CD8-positive, alpha-beta memory T cell (primary cell): ENCODE data around the gene ZNF366. TPM values are rescaled to one million over a fixed set of nuclear protein-coding genes. Genes with fewer than 3 reads are reported as not detected.

Experiments
- CTCF ChIA-PET: fragments of 350-600 bp; sonication (Branson Sonifier 250); formaldehyde crosslinking; loops from one replicate; lab custom pipeline; 2021; ENCODE audit warnings: antibody characterized with exemption; lab: Charles Lee
- POLR2A ChIA-PET: fragments of 350-600 bp; sonication (Branson Sonifier 250); formaldehyde crosslinking; loops from one replicate; lab custom pipeline; 2021; ENCODE audit warnings: antibody characterized with exemption; lab: Charles Lee
- DNase-seq, 5 donors: peaks; one replicate each; pipeline versions ENCODE4 v3.0.0 to v3.0.0-alpha.2; 2020 to 2022; ENCODE audit warnings: mixed read lengths in 1 of 5
- H3K27ac ChIP-seq: one replicate; pipeline ENCODE4 v1.7.0; 2013; ENCODE audit warnings: low read depth, mild to moderate bottlenecking, low read length, moderate library complexity
- H3K27me3 ChIP-seq: 2 replicates; pipeline ENCODE4 v1.7.0; 2013; ENCODE audit warnings: low read length, mild to moderate bottlenecking; ENCODE audit not compliant: insufficient read depth, poor library complexity, severe bottlenecking
- H3K36me3 ChIP-seq: 2 replicates; pipeline ENCODE4 v1.7.0; 2013; ENCODE audit warnings: mild to moderate bottlenecking, low read length, moderate library complexity; ENCODE audit not compliant: insufficient read depth
- H3K4me1 ChIP-seq: 2 replicates; pipeline ENCODE4 v1.7.0; 2013; ENCODE audit warnings: mild to moderate bottlenecking, low read length, moderate library complexity; ENCODE audit not compliant: insufficient read depth
- H3K4me3 ChIP-seq: 2 replicates; pipeline ENCODE4 v1.7.0; 2013; ENCODE audit warnings: mild to moderate bottlenecking, low read length
- H3K9me3 ChIP-seq: 2 replicates; pipeline ENCODE4 v1.7.0; 2013; ENCODE audit warnings: mild to moderate bottlenecking, low read length
- H3K27ac Mint-ChIP-seq, 8 donors: one replicate each; pipeline ENCODE4 v1.8.0; 2020 to 2021; ENCODE audit warnings: mixed read lengths in 8 of 8, mild to moderate bottlenecking in 6 of 8, inconsistent platforms in 3 of 8, moderate library complexity in 3 of 8
- H3K27me3 Mint-ChIP-seq, 2 donors: one replicate each; pipeline ENCODE4 v1.8.0; 2020 to 2021; ENCODE audit warnings: mixed read lengths in 2 of 2, mild to moderate bottlenecking in 1 of 2, moderate library complexity in 1 of 2
- H3K36me3 Mint-ChIP-seq, 3 donors: one replicate each; pipeline ENCODE4 v1.8.0; 2020 to 2021; ENCODE audit warnings: mixed read lengths in 3 of 3, inconsistent platforms in 1 of 3, mild to moderate bottlenecking in 1 of 3
- H3K4me1 Mint-ChIP-seq, 3 donors: one replicate each; pipeline ENCODE4 v1.8.0; 2020 to 2021; ENCODE audit warnings: mixed read lengths in 3 of 3, inconsistent platforms in 1 of 3, mild to moderate bottlenecking in 1 of 3
- H3K4me3 Mint-ChIP-seq, 7 donors: one replicate each; pipeline ENCODE4 v1.8.0; 2020 to 2021; ENCODE audit warnings: mixed read lengths in 7 of 7, mild to moderate bottlenecking in 6 of 7, moderate library complexity in 4 of 7, inconsistent platforms in 2 of 7
- H3K9me3 Mint-ChIP-seq, 5 donors: one replicate each; pipeline ENCODE4 v1.8.0; 2020 to 2022; ENCODE audit warnings: mixed read lengths in 5 of 5, mild to moderate bottlenecking in 3 of 5, moderate library complexity in 2 of 5, inconsistent platforms in 1 of 5
- polyA plus RNA-seq: library from polyadenylated mRNA; unstranded; fragments of 300-500 nt; fragmentation: Illumina TruSeq; gene quantifications from one replicate; pipeline ENCODE4 v1.2.3, GENCODE V29; 2021
- total RNA-seq, 2 experiments: library from RNA; stranded (reverse); gene quantifications; one replicate each; pipeline ENCODE4 v1.2.3, GENCODE V29; 2021

ZNF366 gene
- total RNA-seq (not detected), polyA plus RNA-seq (not detected)

- H3K4me3 Mint-ChIP-seq: no peak within 1 kb of the TSS
- no peaks in the 10 kb centered on the region for H3K27me3 ChIP-seq
- H3K27me3 Mint-ChIP-seq: peaks cover 9 to 19% of the 10 kb centered on the region in 2 donors
- H3K9me3 ChIP-seq: no peaks in the 10 kb centered on the region
- no peaks in the 10 kb centered on the region for H3K9me3 Mint-ChIP-seq
- H3K4me1 ChIP-seq: no peaks in the 10 kb centered on the region
- H3K27ac Mint-ChIP-seq: no peak within 1 kb of the TSS
- CTCF ChIA-PET: no interaction called here
- H3K36me3 ChIP-seq: no peaks in the 10 kb centered on the region
- no peak for DNase-seq
- H3K4me1 Mint-ChIP-seq: no peaks in the 10 kb centered on the region
- H3K4me3 ChIP-seq: no peak within 1 kb of the TSS
- no peaks in the 10 kb centered on the region for H3K36me3 Mint-ChIP-seq
- POLR2A ChIA-PET: no interaction called here
- no peak within 1 kb of the TSS for H3K27ac ChIP-seq
Measured at GRCh38 chr5:72507231-72507906, at the start of gene ZNF366. TSS of gene ZNF366 (minus strand) at chr5:72507410. CDS start at chr5:72461496, 45,914 bp downstream.

GRCh38 chr5:72556351-72557166, 49.3 kb upstream of the ZNF366 start:
- no peaks in the 10 kb centered on the region for H3K4me1 ChIP-seq
- CTCF ChIA-PET: interaction anchor here (1.1 kb wide), 1 partner anchor 8 kb away, joined by 4 read pairs; no protein-coding TSS in a partner anchor
- peak in 1 of 5 donors; percentile 5 for DNase-seq
- H3K27me3 ChIP-seq: peaks cover 3% of the 10 kb centered on the region
- no peak overlapping the region for H3K4me3 ChIP-seq
- Mint-ChIP-seq H3K27me3 (peaks cover 17 to 68% of the 10 kb centered on the region in 2 donors), H3K36me3 (no peaks in the 10 kb centered on the region), H3K9me3 (peaks cover 0 to 3% (median 0%) of the 10 kb centered on the region in 5 donors), H3K4me3 (peak overlapping the region; percentile 2 to 79 (median 60)), H3K4me1 (peaks cover 7 to 13% (median 12%) of the 10 kb centered on the region in 3 donors), H3K27ac (peak overlapping the region in 1 of 8 donors; percentile 75)
- POLR2A ChIA-PET: no interaction called here
- no peak overlapping the region for H3K27ac ChIP-seq
- no peaks in the 10 kb centered on the region for H3K36me3 ChIP-seq
- H3K9me3 ChIP-seq: no peaks in the 10 kb centered on the region

GRCh38 chr5:72555871-72556270, 48.7 kb upstream of the ZNF366 start:
- Histone ChIP-seq H3K27ac (no peak overlapping the region), H3K9me3 (no peaks in the 10 kb centered on the region), H3K4me1 (no peaks in the 10 kb centered on the region), H3K36me3 (no peaks in the 10 kb centered on the region), H3K27me3 (peaks cover 3% of the 10 kb centered on the region), H3K4me3 (no peak overlapping the region)
- Mint-ChIP-seq H3K27ac (no peak overlapping the region), H3K4me1 (peaks cover 7 to 13% (median 12%) of the 10 kb centered on the region in 3 donors), H3K9me3 (peaks cover 0 to 3% (median 0%) of the 10 kb centered on the region in 5 donors), H3K4me3 (peak overlapping the region in 3 of 7 donors; percentile 54 to 79 (median 67)), H3K36me3 (no peaks in the 10 kb centered on the region), H3K27me3 (peaks cover 17 to 66% of the 10 kb centered on the region in 2 donors)
- CTCF ChIA-PET: interaction anchor here (1.1 kb wide), 1 partner anchor 9 kb away, joined by 4 read pairs; no protein-coding TSS in a partner anchor
- no peak for DNase-seq
- POLR2A ChIA-PET: no interaction called here

GRCh38 chr5:72554897-72555296, 47.7 kb upstream of the ZNF366 start:
- CTCF ChIA-PET: no interaction called here
- H3K36me3 Mint-ChIP-seq: no peaks in the 10 kb centered on the region
- no peak overlapping the region for H3K27ac Mint-ChIP-seq
- peaks cover 0 to 3% (median 0%) of the 10 kb centered on the region in 5 donors for H3K9me3 Mint-ChIP-seq
- no peak for DNase-seq
- H3K4me3 ChIP-seq: no peak overlapping the region
- H3K27me3 Mint-ChIP-seq: peaks cover 19 to 70% of the 10 kb centered on the region in 2 donors
- H3K4me1 Mint-ChIP-seq: peaks cover 7 to 13% (median 12%) of the 10 kb centered on the region in 3 donors
- peaks cover 3% of the 10 kb centered on the region for H3K27me3 ChIP-seq
- H3K4me1 ChIP-seq: no peaks in the 10 kb centered on the region
- H3K9me3 ChIP-seq: no peaks in the 10 kb centered on the region
- no peak overlapping the region for H3K27ac ChIP-seq
- H3K4me3 Mint-ChIP-seq: no peak overlapping the region
- POLR2A ChIA-PET: no interaction called here
- H3K36me3 ChIP-seq: no peaks in the 10 kb centered on the region

GRCh38 chr5:72552041-72552557, 44.9 kb upstream of the ZNF366 start:
- H3K4me3 ChIP-seq: no peak overlapping the region
- no peaks in the 10 kb centered on the region for H3K36me3 ChIP-seq
- Mint-ChIP-seq H3K36me3 (no peaks in the 10 kb centered on the region), H3K4me1 (peaks cover 5 to 10% (median 8%) of the 10 kb centered on the region in 3 donors), H3K27ac (no peak overlapping the region), H3K9me3 (peaks cover 0 to 17% (median 6%) of the 10 kb centered on the region in 5 donors), H3K27me3 (peaks cover 16 to 59% of the 10 kb centered on the region in 2 donors), H3K4me3 (no peak overlapping the region)
- POLR2A ChIA-PET: no interaction called here
- H3K27me3 ChIP-seq: peaks cover 3% of the 10 kb centered on the region
- CTCF ChIA-PET: no interaction called here
- H3K9me3 ChIP-seq: no peaks in the 10 kb centered on the region
- no peak for DNase-seq
- no peaks in the 10 kb centered on the region for H3K4me1 ChIP-seq
- H3K27ac ChIP-seq: no peak overlapping the region

- H3K27ac ChIP-seq: no peak overlapping the region
- Mint-ChIP-seq H3K4me1 (no peaks in the 10 kb centered on the region), H3K9me3 (peaks cover 1 to 18% (median 6%) of the 10 kb centered on the region in 5 donors), H3K27me3 (peaks cover 10 to 52% of the 10 kb centered on the region in 2 donors), H3K27ac (no peak overlapping the region), H3K4me3 (no peak overlapping the region), H3K36me3 (no peaks in the 10 kb centered on the region)
- peaks cover 3% of the 10 kb centered on the region for H3K27me3 ChIP-seq
- H3K4me1 ChIP-seq: no peaks in the 10 kb centered on the region
- H3K36me3 ChIP-seq: no peaks in the 10 kb centered on the region
- no peaks in the 10 kb centered on the region for H3K9me3 ChIP-seq
- DNase-seq: no peak
- no peak overlapping the region for H3K4me3 ChIP-seq
- POLR2A ChIA-PET: no interaction called here
- CTCF ChIA-PET: no interaction called here
Measured at GRCh38 chr5:72550595-72550994, 43.4 kb upstream of the ZNF366 start.

GRCh38 chr5:72543811-72544210, 36.6 kb upstream of the ZNF366 start:
- H3K27me3 ChIP-seq: no peaks in the 10 kb centered on the region
- Mint-ChIP-seq H3K36me3 (no peaks in the 10 kb centered on the region), H3K4me3 (no peak overlapping the region), H3K27ac (no peak overlapping the region), H3K4me1 (no peaks in the 10 kb centered on the region), H3K9me3 (peaks cover 4 to 33% (median 4%) of the 10 kb centered on the region in 5 donors), H3K27me3 (peaks cover 0 to 4% of the 10 kb centered on the region in 2 donors)
- no peaks in the 10 kb centered on the region for H3K4me1 ChIP-seq
- no peak overlapping the region for H3K4me3 ChIP-seq
- ChIA-PET POLR2A (no interaction called here), CTCF (no interaction called here)
- no peak for DNase-seq
- H3K36me3 ChIP-seq: no peaks in the 10 kb centered on the region
- H3K9me3 ChIP-seq: no peaks in the 10 kb centered on the region
- H3K27ac ChIP-seq: no peak overlapping the region

GRCh38 chr5:72543365-72543764, 36.2 kb upstream of the ZNF366 start:
- H3K36me3 Mint-ChIP-seq: no peaks in the 10 kb centered on the region
- POLR2A ChIA-PET: no interaction called here
- no peak overlapping the region for H3K27ac Mint-ChIP-seq
- no peak overlapping the region for H3K27ac ChIP-seq
- no peaks in the 10 kb centered on the region for H3K4me1 Mint-ChIP-seq
- no peaks in the 10 kb centered on the region for H3K27me3 ChIP-seq
- CTCF ChIA-PET: no interaction called here
- no peaks in the 10 kb centered on the region for H3K4me1 ChIP-seq
- no peak for DNase-seq
- H3K9me3 Mint-ChIP-seq: peaks cover 3 to 30% (median 4%) of the 10 kb centered on the region in 5 donors
- H3K27me3 Mint-ChIP-seq: peaks cover 1 to 4% of the 10 kb centered on the region in 2 donors
- H3K4me3 ChIP-seq: no peak overlapping the region
- H3K36me3 ChIP-seq: no peaks in the 10 kb centered on the region
- H3K4me3 Mint-ChIP-seq: no peak overlapping the region
- H3K9me3 ChIP-seq: no peaks in the 10 kb centered on the region
